Loucy (cell line): Measurements from ENCODE around the gene CRYZL1.

ENCODE experiments used
- H2AFZ ChIP-seq: fragments of 200-600 bp; sonication (generic); 2 replicates; pipeline ENCODE4 v1.6.0; 2016; ENCODE audit warnings: antibody characterized with exemption, mild to moderate bottlenecking, low read length, moderate library complexity
- H3F3A ChIP-seq: fragments of 200-600 bp; 2 replicates; pipeline ENCODE4 v1.6.0; 2016; ENCODE audit warnings: antibody characterized with exemption, low read depth, mild to moderate bottlenecking
- H3K27me3 ChIP-seq: fragments of 200-600 bp; sonication (generic); 2 replicates; pipeline ENCODE4 v1.6.1; 2014; ENCODE audit warnings: low read length, mild to moderate bottlenecking; ENCODE audit not compliant: insufficient read depth, poor library complexity, severe bottlenecking
- H3K36me3 ChIP-seq: fragments of 200-600 bp; sonication (generic); 2 replicates; pipeline ENCODE4 v1.6.1; 2016; ENCODE audit warnings: low read length; ENCODE audit not compliant: insufficient read depth
- H3K4me1 ChIP-seq: fragments of 200-600 bp; sonication (generic); 2 replicates; pipeline ENCODE4 v1.5.1; 2014; ENCODE audit warnings: low read length, mild to moderate bottlenecking; ENCODE audit not compliant: insufficient read depth, poor library complexity, severe bottlenecking
- H3K4me2 ChIP-seq: fragments of 200-600 bp; sonication (generic); 2 replicates; pipeline ENCODE4 v1.6.0; 2014; ENCODE audit warnings: antibody characterized with exemption, low read length, low read depth, mild to moderate bottlenecking; ENCODE audit not compliant: poor library complexity, severe bottlenecking
- H3K4me3 ChIP-seq: fragments of 200-600 bp; sonication (generic); 2 replicates; pipeline ENCODE4 v1.5.1; 2014; ENCODE audit warnings: low read length, mild to moderate bottlenecking, mixed read lengths; ENCODE audit not compliant: poor library complexity, severe bottlenecking
- H3K79me2 ChIP-seq: fragments of 200-600 bp; sonication (generic); 2 replicates; pipeline ENCODE4 v1.6.1; 2014; ENCODE audit warnings: low read length; ENCODE audit not compliant: insufficient read depth
- H3K9ac ChIP-seq: fragments of 200-600 bp; sonication (generic); 2 replicates; pipeline ENCODE4 v1.6.0; 2014; ENCODE audit warnings: mild to moderate bottlenecking, low read depth, low read length, moderate library complexity; ENCODE audit not compliant: poor library complexity, severe bottlenecking
- H3K9me2 ChIP-seq: fragments of 200-600 bp; sonication (generic); replicated peaks from 2 replicates; pipeline ENCODE4 v1.6.1; 2016; ENCODE audit warnings: low read depth, low read length, mixed read lengths
- H3K9me3 ChIP-seq: fragments of 200-600 bp; sonication (generic); 2 replicates; pipeline ENCODE4 v1.6.1; 2014; ENCODE audit warnings: mild to moderate bottlenecking, antibody characterized with exemption, low read length, low read depth; ENCODE audit not compliant: insufficient read depth
- H4K20me1 ChIP-seq: fragments of 200-600 bp; sonication (generic); 2 replicates; pipeline ENCODE4 v1.6.0; 2014; ENCODE audit warnings: antibody characterized with exemption, low read length, mild to moderate bottlenecking; ENCODE audit not compliant: insufficient read depth, poor library complexity, severe bottlenecking
- EZH2phosphoT487 ChIP-seq: fragments of 200-600 bp; IDR thresholded peaks from 2 replicates; pipeline ENCODE4 v1.6.1; 2018; ENCODE audit warnings: antibody characterized with exemption, mild to moderate bottlenecking, moderate library complexity, borderline replicate concordance
- TF ChIP-seq, protein P1 (sequence below): fragments of 200-600 bp; sonication (generic); conservative IDR thresholded peaks from 2 replicates; pipeline ENCODE4 v1.5.1; 2014; ENCODE audit warnings: mild to moderate bottlenecking, antibody characterized with exemption, low read length

CRYZL1 gene

GRCh38 chr21:33651965-33652680, 10.6 kb upstream of the CRYZL1 start:
- Histone ChIP-seq H3K9me2 (no peaks in the 10 kb centered on the region), H3K4me2 (no peak overlapping the region), H3K79me2 (peaks cover 33% of the 10 kb centered on the region), H4K20me1 (no peaks in the 10 kb centered on the region), H3K9me3 (no peaks in the 10 kb centered on the region), H3K4me1 (peaks cover 17% of the 10 kb centered on the region), H3F3A (no peaks in the 10 kb centered on the region), H3K36me3 (no peaks in the 10 kb centered on the region), H3K9ac (no peak overlapping the region), H3K27me3 (no peaks in the 10 kb centered on the region), H3K4me3 (no peak overlapping the region), H2AFZ (no peak overlapping the region)
- no peak for TF ChIP-seq EZH2phosphoT487

- no peak overlapping the region for H3K4me2 ChIP-seq
- no peak overlapping the region for H2AFZ ChIP-seq
- H4K20me1 ChIP-seq: no peaks in the 10 kb centered on the region
- peaks cover 33% of the 10 kb centered on the region for H3K79me2 ChIP-seq
- H3F3A ChIP-seq: no peaks in the 10 kb centered on the region
- no peak for TF ChIP-seq EZH2phosphoT487
- TF ChIP-seq, protein P1, sequence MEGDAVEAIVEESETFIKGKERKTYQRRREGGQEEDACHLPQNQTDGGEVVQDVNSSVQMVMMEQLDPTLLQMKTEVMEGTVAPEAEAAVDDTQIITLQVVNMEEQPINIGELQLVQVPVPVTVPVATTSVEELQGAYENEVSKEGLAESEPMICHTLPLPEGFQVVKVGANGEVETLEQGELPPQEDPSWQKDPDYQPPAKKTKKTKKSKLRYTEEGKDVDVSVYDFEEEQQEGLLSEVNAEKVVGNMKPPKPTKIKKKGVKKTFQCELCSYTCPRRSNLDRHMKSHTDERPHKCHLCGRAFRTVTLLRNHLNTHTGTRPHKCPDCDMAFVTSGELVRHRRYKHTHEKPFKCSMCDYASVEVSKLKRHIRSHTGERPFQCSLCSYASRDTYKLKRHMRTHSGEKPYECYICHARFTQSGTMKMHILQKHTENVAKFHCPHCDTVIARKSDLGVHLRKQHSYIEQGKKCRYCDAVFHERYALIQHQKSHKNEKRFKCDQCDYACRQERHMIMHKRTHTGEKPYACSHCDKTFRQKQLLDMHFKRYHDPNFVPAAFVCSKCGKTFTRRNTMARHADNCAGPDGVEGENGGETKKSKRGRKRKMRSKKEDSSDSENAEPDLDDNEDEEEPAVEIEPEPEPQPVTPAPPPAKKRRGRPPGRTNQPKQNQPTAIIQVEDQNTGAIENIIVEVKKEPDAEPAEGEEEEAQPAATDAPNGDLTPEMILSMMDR: no peak
- no peak overlapping the region for H3K4me3 ChIP-seq
- H3K27me3 ChIP-seq: no peaks in the 10 kb centered on the region
- H3K36me3 ChIP-seq: no peaks in the 10 kb centered on the region
- H3K9ac ChIP-seq: no peak overlapping the region
- H3K4me1 ChIP-seq: peaks cover 14% of the 10 kb centered on the region
- H3K9me2 ChIP-seq: no peaks in the 10 kb centered on the region
- H3K9me3 ChIP-seq: no peaks in the 10 kb centered on the region
These were observed 9.5 kb upstream of the CRYZL1 start for GRCh38 chr21:33650929-33651509.

- Histone ChIP-seq H3K4me3 (no peak overlapping the region), H3K4me1 (peaks cover 9% of the 10 kb centered on the region), H4K20me1 (no peaks in the 10 kb centered on the region), H3K36me3 (no peaks in the 10 kb centered on the region), H2AFZ (no peak overlapping the region), H3K9me3 (no peaks in the 10 kb centered on the region), H3K27me3 (no peaks in the 10 kb centered on the region), H3K79me2 (peaks cover 32% of the 10 kb centered on the region), H3F3A (no peaks in the 10 kb centered on the region), H3K9ac (no peak overlapping the region), H3K4me2 (no peak overlapping the region), H3K9me2 (no peaks in the 10 kb centered on the region)
- TF ChIP-seq, protein P1: no peak
- TF ChIP-seq EZH2phosphoT487: no peak
These were observed 8.7 kb upstream of the CRYZL1 start for GRCh38 chr21:33650230-33650629.
